Measurements from ENCODE around the gene CDK19. TPM values are rescaled to one million over a fixed set of nuclear protein-coding genes. Genes with fewer than 3 reads are reported as not detected.
A peak's percentile ranks its signal among the peaks of the same experiment; 100 is the strongest.

The CDK19 gene
- total and polyA plus RNA-seq, 9 of the 15 experiments (the other 6 are each of a cell fraction or from before 2014, with no cell fraction given) = 3.8 to 15.2 (median 7.4) TPM

DNA sequence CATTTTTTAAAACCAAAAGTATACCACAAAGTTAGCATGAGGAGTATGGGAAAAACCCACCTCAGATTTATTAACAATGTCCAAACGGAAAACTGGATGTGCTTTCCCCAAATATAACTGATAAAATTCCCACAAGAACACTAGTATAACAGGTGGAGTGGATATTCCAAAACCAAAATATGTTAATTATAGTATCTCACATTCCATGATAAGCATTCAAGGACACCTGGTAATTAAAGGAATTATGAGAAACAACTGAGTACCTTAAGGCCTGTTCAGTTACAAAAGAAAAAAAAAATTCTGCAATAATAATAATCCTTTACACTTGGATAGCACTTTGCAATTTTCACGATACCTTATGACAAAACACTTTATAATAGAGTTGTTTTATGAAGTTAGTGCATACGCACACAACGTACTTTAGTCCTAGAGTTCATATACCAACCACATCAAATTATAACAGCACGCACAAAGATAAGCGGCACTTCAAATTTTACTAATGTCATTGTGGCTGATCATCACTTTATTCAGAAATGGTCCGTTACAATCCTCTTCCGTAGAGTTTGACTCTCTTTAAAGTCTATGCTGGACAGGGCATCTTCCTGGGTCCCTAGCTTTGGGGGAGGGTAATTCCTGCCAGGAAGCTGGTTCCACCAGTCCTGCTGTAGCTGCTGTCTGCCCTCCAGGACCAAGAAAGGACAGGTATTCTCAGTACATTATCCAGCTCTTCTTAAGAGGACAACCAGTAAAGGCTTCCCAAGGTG, 1.7 kb downstream of the CDK19 start:
- TF ChIP-seq ZNF655 (CRISPR knock-in tag; IDR thresholded peaks at IDR 0.05) = no peak
- TF ChIP-seq ZNF707 (CRISPR knock-in tag; conservative IDR thresholded peaks at IDR 0.05) = no peak
- Histone ChIP-seq H3K9me3 (replicated peaks; ENCODE audit: control insufficient read depth, insufficient read depth, low read depth, low read length) (no peaks in the 10 kb centered on the region), H3K36me3 (ENCODE audit: control insufficient read depth, insufficient read depth, low read length) (no peaks in the 10 kb centered on the region), H3K27me3 (ENCODE audit: control insufficient read depth in 2 of 2, insufficient read depth in 2 of 2, low read length in 2 of 2) (no peaks in the 10 kb centered on the region), H3K9ac (ENCODE audit: insufficient read depth in 1 of 2, low read depth in 2 of 2, low read length in 2 of 2) (peak overlapping the region; percentile 93 to 95; a peak in 3 of 4 replicates), H3K4me1 (replicated peaks in 1 of 2; ENCODE audit: control insufficient read depth in 2 of 2, insufficient read depth in 2 of 2, low read length in 2 of 2) (peaks cover 13 to 25% of the 10 kb centered on the region in 2 experiments), H3K4me3 (peak overlapping the region; percentile 82), H3K9me1 (ENCODE audit: control insufficient read depth, insufficient read depth, low read length) (no peaks in the 10 kb centered on the region), H3K79me2 (ENCODE audit: control insufficient read depth, insufficient read depth, low read length) (peaks cover 27% of the 10 kb centered on the region), H4K20me1 (replicated peaks; ENCODE audit: control insufficient read depth, insufficient read depth, low read length) (peaks cover 7% of the 10 kb centered on the region; the same call in 1 of the 2 replicates), H3K4me2 (ENCODE audit: insufficient read depth, low read length) (peak overlapping the region; percentile 99), H3K27ac (ENCODE audit: extremely low read depth, low read depth, low read length) (peak overlapping the region; percentile 100), H2AFZ (ENCODE audit: low read depth, low read length) (peak overlapping the region; percentile 99)
- DNase-seq (ENCODE audit: extremely low read depth in 1 of 4, low spot score in 3 of 4) (peak in 1 of 4 experiments; percentile 12), ATAC-seq (no peak), FAIRE-seq (no peak)
- in situ Hi-C loops (cut with MboI) (no loop called here), intact Hi-C loops (cut with micrococcal nuclease) (loop anchor here (5.0 kb wide), 1 partner anchor 131 kb away; no protein-coding TSS in a partner anchor)
- no TSS peak for BruUV-seq (replicated peaks)
- WGBS (ENCODE audit: insufficient coverage, low coverage, missing lambda C conversion rate) = 49% methylated on average over 8 of the region's 8 CpGs
- ChIA-PET POLR2A (interaction anchor here (1.1 to 4.4 kb wide), 8 partner anchors 7 to 145 kb away, joined by 3 to 125 read pairs (median 10); partner anchors contain the start of genes AMD1 and GTF3C6), CTCF (ENCODE audit: low intra/inter-chr PET ratio) (no interaction called here)

Data from K562 (cell line).